ENCODE results near the gene PRM2. TPM values are rescaled to one million over a fixed set of nuclear protein-coding genes. Genes with fewer than 3 reads are reported as not detected.
A peak's percentile ranks its signal among the peaks of the same experiment; 100 is the strongest.

The PRM2 gene
- total and polyA plus RNA-seq, 7 donors = not detected

DNA sequence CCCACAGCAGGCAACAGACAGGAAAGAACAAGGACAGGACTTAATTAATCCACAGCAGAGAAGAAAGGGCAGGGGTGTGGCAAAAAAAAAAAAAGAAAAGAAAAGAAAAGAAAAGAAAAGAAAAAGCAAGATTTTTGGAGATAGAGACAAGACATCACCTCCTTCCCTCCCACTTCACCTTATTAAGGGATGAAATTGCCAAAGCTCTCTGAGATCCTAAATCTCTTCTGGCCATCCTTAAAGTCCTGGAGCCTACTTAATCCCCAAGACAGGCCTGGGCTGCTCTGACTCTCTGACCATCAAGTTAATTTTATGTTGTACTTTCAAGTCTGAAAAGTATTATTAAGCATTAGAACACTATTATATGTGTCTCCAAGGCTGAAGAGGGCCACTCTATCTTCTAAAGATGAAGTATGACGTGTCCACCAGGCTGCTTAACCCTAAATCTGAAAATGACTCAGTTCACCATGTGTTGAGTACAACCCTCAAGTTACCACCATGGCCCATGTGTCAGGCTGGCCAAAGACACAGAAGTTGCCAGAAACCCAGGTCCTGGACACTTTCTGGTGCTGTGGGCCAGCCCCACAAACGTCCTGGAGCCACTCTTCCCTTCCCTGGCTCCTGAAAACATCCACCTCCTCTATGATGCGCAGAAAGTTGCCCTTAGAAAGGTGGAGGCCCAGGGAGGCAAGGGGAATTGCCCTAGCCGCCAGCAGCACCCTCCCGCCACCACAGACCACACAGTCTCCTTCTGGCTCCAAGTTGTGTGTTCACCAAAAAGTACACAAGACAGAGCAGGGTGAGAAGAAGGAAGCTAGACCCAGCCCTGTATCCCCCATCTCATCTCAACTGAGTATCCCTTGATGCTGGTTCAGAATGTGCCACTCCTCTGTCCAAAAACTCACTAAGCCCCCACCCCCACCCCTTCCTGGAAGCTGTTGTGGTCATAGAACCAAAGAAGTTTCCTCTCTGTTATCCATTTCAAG, 23.0 kb downstream of the PRM2 start:
- H3K4me3 ChIP-seq = peak overlapping the region; percentile 96
- intact Hi-C loops (cut with DNase I) = no loop called here
- DNase-seq (no peak), ATAC-seq (no peak)
- no peaks in the 10 kb centered on the region for H3K9me3 ChIP-seq
- H3K27ac ChIP-seq = no peak overlapping the region
- WGBS, 3 donors = 84 to 86% (median 85%) methylated on average over 5 of the region's 5 CpGs
- TF ChIP-seq, protein P1, sequence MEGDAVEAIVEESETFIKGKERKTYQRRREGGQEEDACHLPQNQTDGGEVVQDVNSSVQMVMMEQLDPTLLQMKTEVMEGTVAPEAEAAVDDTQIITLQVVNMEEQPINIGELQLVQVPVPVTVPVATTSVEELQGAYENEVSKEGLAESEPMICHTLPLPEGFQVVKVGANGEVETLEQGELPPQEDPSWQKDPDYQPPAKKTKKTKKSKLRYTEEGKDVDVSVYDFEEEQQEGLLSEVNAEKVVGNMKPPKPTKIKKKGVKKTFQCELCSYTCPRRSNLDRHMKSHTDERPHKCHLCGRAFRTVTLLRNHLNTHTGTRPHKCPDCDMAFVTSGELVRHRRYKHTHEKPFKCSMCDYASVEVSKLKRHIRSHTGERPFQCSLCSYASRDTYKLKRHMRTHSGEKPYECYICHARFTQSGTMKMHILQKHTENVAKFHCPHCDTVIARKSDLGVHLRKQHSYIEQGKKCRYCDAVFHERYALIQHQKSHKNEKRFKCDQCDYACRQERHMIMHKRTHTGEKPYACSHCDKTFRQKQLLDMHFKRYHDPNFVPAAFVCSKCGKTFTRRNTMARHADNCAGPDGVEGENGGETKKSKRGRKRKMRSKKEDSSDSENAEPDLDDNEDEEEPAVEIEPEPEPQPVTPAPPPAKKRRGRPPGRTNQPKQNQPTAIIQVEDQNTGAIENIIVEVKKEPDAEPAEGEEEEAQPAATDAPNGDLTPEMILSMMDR (IDR thresholded peaks at IDR 0.05) = no peak
- no peaks in the 10 kb centered on the region for H3K36me3 ChIP-seq (ENCODE audit: insufficient read depth in 1 of 2, low read depth in 1 of 2)
- peaks cover 7% of the 10 kb centered on the region for H3K4me1 ChIP-seq
- H3K27me3 ChIP-seq (ENCODE audit: insufficient read depth in 3 of 3, low read length in 2 of 3) = no peaks in the 10 kb centered on the region

GRCh38 chr16:11252482-11252931, 23.8 kb downstream of the PRM2 start:
- intact Hi-C loops (cut with DNase I) = no loop called here
- no peaks in the 10 kb centered on the region for H3K36me3 ChIP-seq (ENCODE audit: insufficient read depth in 1 of 2, low read depth in 1 of 2)
- 90 to 94% (median 93%) methylated on average over 8 of the region's 8 CpGs for WGBS, 3 donors
- H3K27me3 ChIP-seq (ENCODE audit: insufficient read depth in 3 of 3, low read length in 2 of 3) = no peaks in the 10 kb centered on the region
- DNase-seq (no peak), ATAC-seq (no peak)
- TF ChIP-seq, protein P1 (IDR thresholded peaks at IDR 0.05) = no peak
- no peaks in the 10 kb centered on the region for H3K9me3 ChIP-seq
- H3K27ac ChIP-seq = no peak overlapping the region
- peaks cover 7% of the 10 kb centered on the region for H3K4me1 ChIP-seq
- H3K4me3 ChIP-seq = no peak overlapping the region

DNA sequence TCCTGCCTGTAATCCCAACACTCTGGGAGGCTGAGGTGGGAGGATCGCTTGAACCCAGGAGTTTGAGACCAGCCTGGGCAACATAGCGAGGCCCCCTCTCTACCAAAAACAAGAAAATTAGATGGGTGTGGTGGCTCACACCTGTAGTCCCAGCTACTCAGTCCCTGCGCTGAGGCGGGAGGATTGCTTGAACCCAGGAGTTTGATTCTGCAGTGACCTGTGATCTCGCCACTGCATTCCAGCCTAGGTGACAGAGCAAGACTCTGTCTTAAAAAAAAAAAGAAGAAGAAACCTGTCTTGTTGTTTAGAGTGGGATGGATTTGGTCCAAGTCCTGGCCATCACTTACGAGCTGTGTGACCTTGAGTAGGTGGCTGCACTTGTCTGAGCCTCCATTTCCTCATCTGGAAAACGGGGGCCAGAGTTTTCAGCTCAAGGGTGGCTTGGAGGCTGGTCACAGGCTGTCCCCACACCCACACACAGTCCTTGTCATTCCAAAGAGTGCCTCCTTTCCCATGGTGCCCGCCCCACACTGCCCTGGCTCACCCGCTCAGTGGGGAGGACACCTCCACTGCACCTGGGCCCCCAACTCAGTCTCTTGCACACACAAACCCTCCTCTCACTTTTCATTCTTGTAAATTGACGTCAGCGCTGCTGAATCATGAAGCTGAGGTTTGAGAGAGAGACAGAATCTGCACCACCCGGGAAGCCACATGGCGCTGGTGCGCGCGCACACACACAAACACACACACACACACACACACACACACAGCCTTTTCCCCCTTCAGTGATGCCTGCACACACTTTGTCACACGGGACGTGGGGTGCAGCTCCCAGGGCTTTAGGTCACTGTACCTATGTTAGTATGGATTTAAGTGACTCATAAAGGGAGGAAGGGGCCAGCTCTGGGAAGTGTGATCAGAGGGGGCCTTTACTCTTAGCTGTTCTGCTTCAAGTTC, 24.5 kb downstream of the PRM2 start:
- Histone ChIP-seq H3K4me1 (peaks cover 2% of the 10 kb centered on the region), H3K27ac (no peak overlapping the region), H3K9me3 (no peaks in the 10 kb centered on the region), H3K4me3 (no peak overlapping the region), H3K36me3 (ENCODE audit: insufficient read depth in 1 of 2, low read depth in 1 of 2) (no peaks in the 10 kb centered on the region), H3K27me3 (ENCODE audit: insufficient read depth in 3 of 3, low read length in 2 of 3) (no peaks in the 10 kb centered on the region)
- WGBS, 3 donors = 85 to 88% (median 86%) methylated on average over 18 of the region's 18 CpGs
- intact Hi-C loops (cut with DNase I) = no loop called here
- DNase-seq = no peak
- TF ChIP-seq, protein P1 (IDR thresholded peaks at IDR 0.05) = no peak
- ATAC-seq = no peak

DNA sequence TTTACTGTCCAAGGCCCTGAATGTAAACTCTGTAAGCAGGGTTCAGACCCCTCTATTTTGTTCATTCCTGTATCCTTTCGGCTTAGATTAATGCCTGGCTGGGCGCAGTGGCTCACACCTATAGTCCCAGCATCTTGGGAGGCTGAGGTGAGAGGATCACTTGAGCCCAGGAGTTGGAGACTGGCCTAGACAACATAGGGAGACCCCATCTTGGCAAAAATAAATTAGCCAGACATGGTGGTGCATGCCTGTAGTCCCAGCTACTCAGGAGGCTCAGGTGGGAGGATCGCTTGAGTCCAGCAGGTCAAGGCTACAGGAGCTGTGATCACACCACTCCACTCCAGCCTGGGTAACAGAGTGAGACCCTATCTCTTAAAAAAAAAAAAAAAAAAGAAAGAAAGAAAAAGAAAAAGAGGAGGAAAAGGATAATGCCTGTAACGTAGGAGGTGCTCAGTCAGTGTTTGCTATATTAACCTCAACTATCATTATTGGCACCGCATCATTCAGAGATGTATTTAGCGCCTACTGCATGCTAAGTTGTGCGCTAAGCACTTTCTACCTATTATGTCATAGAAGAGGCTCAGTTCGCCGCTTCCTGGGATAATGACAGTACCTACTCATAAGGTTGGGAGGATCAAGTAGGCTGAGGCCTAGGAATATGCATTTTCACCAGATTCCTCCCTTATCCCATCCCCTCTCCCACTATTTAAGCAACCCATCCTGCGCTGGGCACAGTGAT, 25.3 kb downstream of the PRM2 start:
- H3K27me3 ChIP-seq (ENCODE audit: insufficient read depth in 3 of 3, low read length in 2 of 3) = no peaks in the 10 kb centered on the region
- no peaks in the 10 kb centered on the region for H3K36me3 ChIP-seq (ENCODE audit: insufficient read depth in 1 of 2, low read depth in 1 of 2)
- ATAC-seq (no peak), DNase-seq (no peak)
- no peak overlapping the region for H3K4me3 ChIP-seq
- no peak overlapping the region for H3K27ac ChIP-seq
- intact Hi-C loops (cut with DNase I) = no loop called here
- H3K4me1 ChIP-seq = no peaks in the 10 kb centered on the region
- WGBS, 3 donors = 96 to 97% (median 97%) methylated on average over 10 of the region's 10 CpGs
- TF ChIP-seq, protein P1 (IDR thresholded peaks at IDR 0.05) = no peak
- no peaks in the 10 kb centered on the region for H3K9me3 ChIP-seq

Data from psoas muscle (tissue), 8 donors.